Spleen (tissue), 11 donors: ENCODE measurements around the gene ATF6. TPM values are rescaled to one million over a fixed set of nuclear protein-coding genes. Genes with fewer than 3 reads are reported as not detected.

Source experiments
- DNase-seq: peaks from one replicate; pipeline ENCODE4 v3.0.0-alpha.2; 2020
- H3K27ac ChIP-seq, 8 donors: fragments of 200-600 bp; sonication (generic) in 7 of 8; 1 replicate in 4 of 8; 2 replicates in 4 of 8; pipeline versions ENCODE4 v1.5.0 to v1.8.0; 2016 to 2021; ENCODE audit warnings: inconsistent platforms in 4 of 8, mild to moderate bottlenecking in 4 of 8, moderate library complexity in 1 of 8
- H3K27me3 ChIP-seq, 7 donors: fragments of 200-600 bp; sonication (generic) in 6 of 7; replicated peaks in 1 of 7; 1 replicate in 4 of 7; 2 replicates in 3 of 7; pipeline versions ENCODE4 v1.5.0 to v1.8.0; 2016 to 2021; ENCODE audit warnings: inconsistent platforms in 3 of 7, mild to moderate bottlenecking in 1 of 7
- H3K36me3 ChIP-seq, 6 donors: fragments of 200-600 bp; sonication (generic) in 5 of 6; 1 replicate in 4 of 6; 2 replicates in 2 of 6; pipeline versions ENCODE4 v1.5.0 to v1.8.0; 2016 to 2021; ENCODE audit warnings: inconsistent platforms in 2 of 6
- H3K4me1 ChIP-seq, 6 donors: fragments of 200-600 bp; sonication (generic) in 5 of 6; 1 replicate in 3 of 6; 2 replicates in 3 of 6; pipeline versions ENCODE4 v1.5.0 to v1.8.0; 2016 to 2021; ENCODE audit warnings: inconsistent platforms in 3 of 6
- H3K4me3 ChIP-seq, 8 donors: fragments of 200-600 bp; sonication (generic) in 7 of 8; 1 replicate in 4 of 8; 2 replicates in 4 of 8; pipeline versions ENCODE4 v1.5.0 to v1.8.0; 2016 to 2021; ENCODE audit warnings: inconsistent platforms in 4 of 8, mild to moderate bottlenecking in 4 of 8, moderate library complexity in 2 of 8
- H3K9me3 ChIP-seq, 8 donors: fragments of 200-600 bp; sonication (generic) in 7 of 8; 1 replicate in 4 of 8; 2 replicates in 4 of 8; pipeline versions ENCODE4 v1.5.0 to v1.8.0; 2016 to 2021; ENCODE audit warnings: inconsistent platforms in 4 of 8
- CTCF ChIP-seq, 11 experiments: fragments of 200-600 bp in 7 of 11; fragments of 450-650 bp in 4 of 11; sonication (generic) in 4 of 11; IDR thresholded peaks in 8 of 11; conservative IDR thresholded peaks in 3 of 11; 1 replicate in 7 of 11; 2 replicates in 4 of 11; pipeline versions ENCODE4 v1.4.0 to v1.8.0; 2016 to 2021; ENCODE audit warnings: antibody characterized with exemption in 11 of 11, inconsistent platforms in 4 of 11, mild to moderate bottlenecking in 1 of 11
- POLR2A ChIP-seq, 3 donors: fragments of 450-650 bp; IDR thresholded peaks; one replicate each; pipeline ENCODE4 v1.5.1; 2017; ENCODE audit warnings: antibody characterized with exemption in 3 of 3, mild to moderate bottlenecking in 1 of 3
- POLR2AphosphoS5 ChIP-seq, 3 donors: sonication (generic); formaldehyde crosslinking; IDR thresholded peaks; one replicate each; pipeline ENCODE4 v1.5.1; 2017; ENCODE audit warnings: antibody characterized with exemption in 3 of 3
- WGBS, 5 donors: extraction: QIAGEN DNeasy Blood & Tissue Kit in 3 of 5; methylation state at CpG; one replicate each; pipeline versions ENCODE4 v1.1.5 to v1.1.7; 2013 to 2018; 5-methylcytosine and 5-hydroxymethylcytosine counted together
- intact Hi-C: fragments of 100-400 bp; cut with DNase I; formaldehyde crosslinking; loops from one replicate; pipeline ENCODE4 v1.15.0; 2023; ENCODE audit warnings: low total_unique reads
- polyA plus RNA-seq, 3 donors: library from polyadenylated mRNA; stranded (reverse); fragments of 200-250 nt; gene quantifications; one replicate each; pipeline ENCODE4 v1.2.1, GENCODE V29; 2013
- total RNA-seq, 7 donors: library from RNA; depleted of rRNA in 3 of 7; stranded (reverse); fragments of >200 nt in 3 of 7; fragmentation: NEBNext Ultra II Directional in 4 of 7; extraction: Animal tissue kit (Norgen Biotek cat#: 25700) in 4 of 7; gene quantifications; one replicate each; pipeline versions ENCODE4 v1.1.0 to v1.2.1, GENCODE V29; 2016 to 2021
- donor health status: healthy with polysubstance abuse.
- donor health status: DM: no; HTN: no; CAD: no; lungs with moderate emphysema.
- donor health status: DM: no; HTN: no; CAD: no.
- donor health status: Bipolar disorder and iron deficiency.
- donor health status: healthy.
- donor health status: DM: no; HTN: no; CAD: no.
- donor health status: DM: yes; HTN: yes; CAD: no.

The ATF6 gene
- total and polyA plus RNA-seq, 10 donors, result 2.5 to 46.8 (median 33.0) TPM

GRCh38 chr1:161956930-161957329 lies 190.8 kb downstream of the ATF6 start:
- H3K4me3 ChIP-seq, result no peak overlapping the region
- peaks cover 0 to 58% (median 17%) of the 10 kb centered on the region in 6 donors for H3K36me3 ChIP-seq
- no peak for TF ChIP-seq CTCF (IDR thresholded peaks at IDR 0.05 in 8 of 11, conservative IDR thresholded peaks at IDR 0.05 in 3 of 11)
- no peak for TF ChIP-seq POLR2A (IDR thresholded peaks at IDR 0.05)
- no peak for TF ChIP-seq POLR2AphosphoS5 (IDR thresholded peaks at IDR 0.05)
- no peak overlapping the region for H3K27ac ChIP-seq
- no peaks in the 10 kb centered on the region for H3K9me3 ChIP-seq
- no peak for DNase-seq
- H3K4me1 ChIP-seq, result peaks cover 0 to 33% (median 11%) of the 10 kb centered on the region in 6 donors
- 91 to 96% (median 94%) methylated on average over 3 of the region's 3 CpGs for WGBS, 5 donors
- intact Hi-C loops, result no loop called here
- no peaks in the 10 kb centered on the region for H3K27me3 ChIP-seq

- intact Hi-C loops, result no loop called here
- H3K4me1 ChIP-seq, result peaks cover 6 to 37% (median 14%) of the 10 kb centered on the region in 6 donors
- TF ChIP-seq CTCF (IDR thresholded peaks at IDR 0.05 in 8 of 11, conservative IDR thresholded peaks at IDR 0.05 in 3 of 11) (no peak), POLR2A (IDR thresholded peaks at IDR 0.05) (no peak), POLR2AphosphoS5 (IDR thresholded peaks at IDR 0.05) (no peak)
- peaks cover 0 to 66% (median 17%) of the 10 kb centered on the region in 6 donors for H3K36me3 ChIP-seq
- no peak for DNase-seq
- no peaks in the 10 kb centered on the region for H3K9me3 ChIP-seq
- 75 to 91% (median 84%) methylated on average over 7 of the region's 7 CpGs for WGBS, 5 donors
- H3K27me3 ChIP-seq, result no peaks in the 10 kb centered on the region
- H3K4me3 ChIP-seq, result no peak overlapping the region
- no peak overlapping the region for H3K27ac ChIP-seq
These were observed 192.3 kb downstream of the ATF6 start for GRCh38 chr1:161958425-161958824.

- H3K27ac ChIP-seq, result peak overlapping the region; percentile 5 to 76 (median 70)
- H3K27me3 ChIP-seq, result no peaks in the 10 kb centered on the region
- H3K4me3 ChIP-seq, result peak overlapping the region in 4 of 8 donors; percentile 4 to 57 (median 22)
- no peak for DNase-seq
- WGBS, 5 donors, result 42 to 67% (median 60%) methylated on average over 8 of the region's 8 CpGs
- intact Hi-C loops, result no loop called here
- peaks cover 6 to 26% (median 11%) of the 10 kb centered on the region in 6 donors for H3K4me1 ChIP-seq
- peaks cover 0 to 78% (median 17%) of the 10 kb centered on the region in 6 donors for H3K36me3 ChIP-seq
- TF ChIP-seq POLR2AphosphoS5 (IDR thresholded peaks at IDR 0.05), result peak in 1 of 3 donors; percentile 17
- no peak for TF ChIP-seq CTCF (IDR thresholded peaks at IDR 0.05 in 8 of 11, conservative IDR thresholded peaks at IDR 0.05 in 3 of 11)
- TF ChIP-seq POLR2A (IDR thresholded peaks at IDR 0.05), result no peak
- H3K9me3 ChIP-seq, result no peaks in the 10 kb centered on the region
These were observed 196.2 kb downstream of the ATF6 start for GRCh38 chr1:161962091-161962887.

- H3K4me3 ChIP-seq, result no peak overlapping the region
- TF ChIP-seq POLR2AphosphoS5 (IDR thresholded peaks at IDR 0.05), result no peak
- no peak for TF ChIP-seq POLR2A (IDR thresholded peaks at IDR 0.05)
- 85 to 94% (median 90%) methylated on average over 4 of the region's 4 CpGs for WGBS, 5 donors
- H3K36me3 ChIP-seq, result peaks cover 0 to 51% (median under 1%) of the 10 kb centered on the region in 6 donors
- no peaks in the 10 kb centered on the region for H3K27me3 ChIP-seq
- intact Hi-C loops, result no loop called here
- DNase-seq, result no peak
- no peaks in the 10 kb centered on the region for H3K9me3 ChIP-seq
- H3K4me1 ChIP-seq, result peaks cover 6 to 23% (median 10%) of the 10 kb centered on the region in 6 donors
- H3K27ac ChIP-seq, result no peak overlapping the region
These were observed 199.9 kb downstream of the ATF6 start for GRCh38 chr1:161966067-161966466.
